A673 (cell line): ENCODE results near the gene CABP4.

Experiments used
- EZH2 ChIP-seq: fragments of 200-600 bp; sonication (generic); IDR thresholded peaks from 2 replicates; pipeline ENCODE4 v1.6.1; 2017; ENCODE audit warnings: borderline replicate concordance, low read depth, mild to moderate bottlenecking, mixed read lengths, antibody characterized with exemption, low read length; ENCODE audit not compliant: poor library complexity, severe bottlenecking
- TF ChIP-seq, protein P1 (sequence below): fragments of 300-800, 200-600 bp; sonication (generic); conservative IDR thresholded peaks from 2 replicates; pipeline ENCODE4 v1.5.1; 2017; ENCODE audit warnings: low read depth, mild to moderate bottlenecking, antibody characterized with exemption, low read length, moderate library complexity, mixed read lengths

DNA sequence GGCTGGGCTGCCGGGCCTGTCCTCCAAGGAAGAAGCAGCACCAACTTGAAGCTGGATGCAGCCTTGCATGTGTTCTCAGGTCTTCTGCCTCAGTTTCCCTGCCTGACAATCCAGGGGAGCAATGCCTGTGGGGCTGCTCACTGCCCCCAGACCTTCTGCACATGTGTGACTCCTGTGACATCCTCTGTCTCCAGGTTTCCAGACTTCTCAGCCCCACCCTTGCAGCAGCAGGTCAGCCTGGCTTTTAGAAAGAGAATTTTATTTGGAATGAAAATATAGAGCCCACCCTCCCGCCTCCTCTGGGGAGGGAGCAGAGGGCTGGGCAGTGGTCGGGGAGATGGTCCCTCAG is 17.4 kb upstream of the CABP4 start:
- TF ChIP-seq, protein P1, sequence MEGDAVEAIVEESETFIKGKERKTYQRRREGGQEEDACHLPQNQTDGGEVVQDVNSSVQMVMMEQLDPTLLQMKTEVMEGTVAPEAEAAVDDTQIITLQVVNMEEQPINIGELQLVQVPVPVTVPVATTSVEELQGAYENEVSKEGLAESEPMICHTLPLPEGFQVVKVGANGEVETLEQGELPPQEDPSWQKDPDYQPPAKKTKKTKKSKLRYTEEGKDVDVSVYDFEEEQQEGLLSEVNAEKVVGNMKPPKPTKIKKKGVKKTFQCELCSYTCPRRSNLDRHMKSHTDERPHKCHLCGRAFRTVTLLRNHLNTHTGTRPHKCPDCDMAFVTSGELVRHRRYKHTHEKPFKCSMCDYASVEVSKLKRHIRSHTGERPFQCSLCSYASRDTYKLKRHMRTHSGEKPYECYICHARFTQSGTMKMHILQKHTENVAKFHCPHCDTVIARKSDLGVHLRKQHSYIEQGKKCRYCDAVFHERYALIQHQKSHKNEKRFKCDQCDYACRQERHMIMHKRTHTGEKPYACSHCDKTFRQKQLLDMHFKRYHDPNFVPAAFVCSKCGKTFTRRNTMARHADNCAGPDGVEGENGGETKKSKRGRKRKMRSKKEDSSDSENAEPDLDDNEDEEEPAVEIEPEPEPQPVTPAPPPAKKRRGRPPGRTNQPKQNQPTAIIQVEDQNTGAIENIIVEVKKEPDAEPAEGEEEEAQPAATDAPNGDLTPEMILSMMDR, result no peak
- TF ChIP-seq EZH2, result no peak
